ENCODE results near the gene BNIP3.

GRCh38 chr10:132011024-132011423 is 29.3 kb upstream of the BNIP3 start:
- TF ChIP-seq KDM1A (CRISPR knock-in tag; IDR thresholded peaks at IDR 0.05) (no peak), NFIC (IDR thresholded peaks at IDR 0.05; ENCODE audit: low read length) (no peak), CHCHD3 (CRISPR knock-in tag; IDR thresholded peaks at IDR 0.05) (no peak), ZNF234 (CRISPR knock-in tag; conservative IDR thresholded peaks at IDR 0.05) (no peak), ZNF225 (CRISPR knock-in tag; IDR thresholded peaks at IDR 0.05) (no peak), CTCF (CRISPR knock-in tag; IDR thresholded peaks at IDR 0.05) (no peak), ATF2 (CRISPR knock-in tag; IDR thresholded peaks at IDR 0.05) (no peak), BRD4 (CRISPR knock-in tag; IDR thresholded peaks at IDR 0.05) (no peak), HNF4G (IDR thresholded peaks at IDR 0.05; ENCODE audit: borderline replicate concordance, low read depth, low read length) (no peak), HNF4G (CRISPR knock-in tag; IDR thresholded peaks at IDR 0.05; ENCODE audit: borderline replicate concordance, low read depth) (no peak), ZNF232 (CRISPR knock-in tag; IDR thresholded peaks at IDR 0.05; ENCODE audit: borderline replicate concordance) (no peak)

Measured in HepG2 (cell line).